ENCODE data around the gene TGM3.

The TGM3 gene

GRCh38 chr20:2283706-2284423 is 11.9 kb upstream of the TGM3 start:
- H3K4me2 ChIP-seq (ENCODE audit: low read length) = no peak overlapping the region
- TF ChIP-seq CTCF (IDR thresholded peaks at IDR 0.05; ENCODE audit: low read length) = no peak
- no peak for TF ChIP-seq EZH2 (IDR thresholded peaks at IDR 0.05; ENCODE audit: borderline replicate concordance, low read length)
- no peaks in the 10 kb centered on the region for H3K9me3 ChIP-seq (ENCODE audit: low read length)
- peaks cover under 1% of the 10 kb centered on the region for H3K4me1 ChIP-seq (ENCODE audit: insufficient read depth, low read length, severe bottlenecking)
- no peaks in the 10 kb centered on the region for H4K20me1 ChIP-seq (ENCODE audit: insufficient read depth, low read length)
- no peaks in the 10 kb centered on the region for H3K79me2 ChIP-seq (ENCODE audit: insufficient read depth, low read length)
- H3K27me3 ChIP-seq (ENCODE audit: insufficient read depth, low read length) = peaks cover 5% of the 10 kb centered on the region; the same call in 1 of the 2 replicates
- H3F3A ChIP-seq (ENCODE audit: insufficient read depth, low read length) = no peaks in the 10 kb centered on the region
- H3K9me2 ChIP-seq (ENCODE audit: low read depth, low read length) = no peaks in the 10 kb centered on the region
- no peak overlapping the region for H3K4me3 ChIP-seq (ENCODE audit: low read depth, low read length, poor library complexity, severe bottlenecking)
- H3K36me3 ChIP-seq (ENCODE audit: insufficient read depth, low read length) = no peaks in the 10 kb centered on the region
- H3K9ac ChIP-seq (ENCODE audit: low read length) = no peak overlapping the region
- no peak overlapping the region for H3K27ac ChIP-seq (ENCODE audit: low read depth, low read length, poor library complexity, severe bottlenecking)
- no peak overlapping the region for H2AFZ ChIP-seq (ENCODE audit: low read length)

DNA sequence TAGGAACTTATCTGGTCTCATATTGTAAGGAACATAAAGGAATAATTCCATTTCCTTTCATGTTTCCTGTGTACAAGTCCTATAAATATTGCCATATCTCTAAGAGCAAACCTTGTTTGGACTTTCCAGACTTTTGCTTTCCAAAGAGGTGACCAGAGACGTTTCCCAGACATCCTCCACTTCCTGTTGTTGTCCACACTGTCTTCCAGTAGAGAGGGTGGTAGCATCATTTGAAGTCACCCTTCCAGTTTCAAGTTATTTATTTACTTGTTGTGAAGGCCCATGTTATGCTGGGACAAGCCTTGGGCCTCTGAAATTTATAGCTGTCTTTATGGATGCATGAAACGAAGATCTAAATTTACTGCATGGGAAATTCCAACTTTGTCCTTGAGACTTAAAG is 10.6 kb upstream of the TGM3 start:
- Histone ChIP-seq H3K27ac (ENCODE audit: low read depth, low read length, poor library complexity, severe bottlenecking) (no peak overlapping the region), H2AFZ (ENCODE audit: low read length) (no peak overlapping the region)
- TF ChIP-seq CTCF (IDR thresholded peaks at IDR 0.05; ENCODE audit: low read length) (no peak), EZH2 (IDR thresholded peaks at IDR 0.05; ENCODE audit: borderline replicate concordance, low read length) (no peak)

DNA sequence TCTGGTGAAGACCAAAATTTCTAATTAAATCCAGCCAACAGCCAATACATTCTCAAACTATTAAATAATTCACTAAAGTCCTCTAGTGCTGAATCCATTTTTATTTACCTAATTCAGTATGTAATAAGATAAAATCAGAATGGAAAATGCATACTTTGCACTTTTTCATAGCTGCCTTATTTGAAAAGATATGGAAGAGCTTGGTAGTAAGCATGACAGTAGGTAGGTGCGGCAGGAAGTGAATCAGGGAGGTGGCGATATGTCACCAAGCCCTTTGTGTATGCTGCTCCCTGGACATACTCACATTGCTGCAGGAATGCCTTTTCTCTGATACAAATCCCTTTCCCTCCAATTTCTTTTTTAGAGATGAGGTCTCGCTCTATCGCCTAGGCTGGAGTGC is 10.2 kb upstream of the TGM3 start:
- no peak overlapping the region for H3K4me3 ChIP-seq (ENCODE audit: low read depth, low read length, poor library complexity, severe bottlenecking)
- H3K9me2 ChIP-seq (ENCODE audit: low read depth, low read length) = no peaks in the 10 kb centered on the region
- TF ChIP-seq CTCF (IDR thresholded peaks at IDR 0.05; ENCODE audit: low read length) = no peak
- TF ChIP-seq EZH2 (IDR thresholded peaks at IDR 0.05; ENCODE audit: borderline replicate concordance, low read length) = no peak
- no peaks in the 10 kb centered on the region for H3K79me2 ChIP-seq (ENCODE audit: insufficient read depth, low read length)
- H3K9me3 ChIP-seq (ENCODE audit: low read length) = no peaks in the 10 kb centered on the region
- peaks cover 1% of the 10 kb centered on the region; the same call in 1 of the 2 replicates for H3K27me3 ChIP-seq (ENCODE audit: insufficient read depth, low read length)
- H3K27ac ChIP-seq (ENCODE audit: low read depth, low read length, poor library complexity, severe bottlenecking) = no peak overlapping the region
- no peaks in the 10 kb centered on the region for H4K20me1 ChIP-seq (ENCODE audit: insufficient read depth, low read length)
- H3F3A ChIP-seq (ENCODE audit: insufficient read depth, low read length) = no peaks in the 10 kb centered on the region
- H3K9ac ChIP-seq (ENCODE audit: low read length) = no peak overlapping the region
- H3K4me2 ChIP-seq (ENCODE audit: low read length) = no peak overlapping the region
- H3K4me1 ChIP-seq (ENCODE audit: insufficient read depth, low read length, severe bottlenecking) = peaks cover 6% of the 10 kb centered on the region
- no peaks in the 10 kb centered on the region for H3K36me3 ChIP-seq (ENCODE audit: insufficient read depth, low read length)
- H2AFZ ChIP-seq (ENCODE audit: low read length) = no peak overlapping the region

More for the DNA sequence above, 10.6 kb upstream of the TGM3 start:
- Histone ChIP-seq H4K20me1 (ENCODE audit: insufficient read depth, low read length) (no peaks in the 10 kb centered on the region), H3K79me2 (ENCODE audit: insufficient read depth, low read length) (no peaks in the 10 kb centered on the region), H3K4me2 (ENCODE audit: low read length) (no peak overlapping the region), H3K9me3 (ENCODE audit: low read length) (no peaks in the 10 kb centered on the region), H3K4me1 (ENCODE audit: insufficient read depth, low read length, severe bottlenecking) (peaks cover 6% of the 10 kb centered on the region), H3K9me2 (ENCODE audit: low read depth, low read length) (no peaks in the 10 kb centered on the region), H3K4me3 (ENCODE audit: low read depth, low read length, poor library complexity, severe bottlenecking) (no peak overlapping the region), H3K36me3 (ENCODE audit: insufficient read depth, low read length) (no peaks in the 10 kb centered on the region), H3F3A (ENCODE audit: insufficient read depth, low read length) (no peaks in the 10 kb centered on the region), H3K9ac (ENCODE audit: low read length) (no peak overlapping the region), H3K27me3 (ENCODE audit: insufficient read depth, low read length) (peaks cover 5% of the 10 kb centered on the region; the same call in 1 of the 2 replicates)
